HG03342 (cell line): ENCODE data around the gene IBSP.

Experiments used
- ATAC-seq: cut with Tn5 transposase; IDR thresholded peaks from one replicate; pipeline ENCODE4 v1.9.1; 2021; ENCODE audit warnings: mild to moderate bottlenecking, moderate library complexity; ENCODE audit not compliant: unreplicated experiment

IBSP gene

DNA sequence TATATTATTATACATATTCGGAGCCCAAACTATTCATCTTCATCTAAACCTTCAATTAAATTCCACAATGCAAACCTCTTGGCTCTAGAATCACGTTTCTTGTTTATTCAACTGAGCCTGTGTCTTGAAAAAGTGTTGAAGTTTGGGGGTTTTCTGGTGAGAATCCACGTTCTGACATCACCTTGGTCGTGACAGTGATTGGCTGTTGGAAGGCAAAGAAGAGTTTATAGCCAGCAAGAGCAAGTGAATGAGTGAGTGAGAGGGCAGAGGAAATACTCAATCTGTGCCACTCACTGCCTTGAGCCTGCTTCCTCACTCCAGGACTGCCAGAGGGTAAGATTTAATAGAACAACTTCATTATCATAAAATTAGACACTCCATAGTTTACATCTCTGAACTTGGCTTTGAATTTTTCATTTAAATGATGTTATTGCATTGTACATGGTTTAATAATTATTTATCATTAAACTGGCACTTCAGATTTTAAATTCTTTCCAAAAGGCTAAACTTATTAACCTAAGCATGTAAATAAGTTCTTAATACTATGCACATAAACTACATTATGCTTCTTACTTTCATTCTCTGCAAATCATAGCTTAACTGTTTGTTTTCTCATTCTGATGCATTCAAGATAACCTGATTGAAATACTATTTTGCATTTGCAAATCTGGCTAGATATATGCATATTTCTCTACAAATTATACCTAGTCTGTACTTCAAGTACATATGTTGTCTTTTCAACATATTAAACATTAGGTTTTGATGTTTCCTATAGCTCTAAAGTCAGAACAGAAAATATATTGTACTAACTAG, at the start of gene IBSP:
Gene IBSP (plus strand): TSS at position 254 of the 813 bp plus-strand sequence. CDS start 2,808 bp downstream, outside the sequence.
- ATAC-seq, result no peak

GRCh38 chr4:87749883-87750282, 49.5 kb upstream of the IBSP start:
- ATAC-seq, result no peak

DNA sequence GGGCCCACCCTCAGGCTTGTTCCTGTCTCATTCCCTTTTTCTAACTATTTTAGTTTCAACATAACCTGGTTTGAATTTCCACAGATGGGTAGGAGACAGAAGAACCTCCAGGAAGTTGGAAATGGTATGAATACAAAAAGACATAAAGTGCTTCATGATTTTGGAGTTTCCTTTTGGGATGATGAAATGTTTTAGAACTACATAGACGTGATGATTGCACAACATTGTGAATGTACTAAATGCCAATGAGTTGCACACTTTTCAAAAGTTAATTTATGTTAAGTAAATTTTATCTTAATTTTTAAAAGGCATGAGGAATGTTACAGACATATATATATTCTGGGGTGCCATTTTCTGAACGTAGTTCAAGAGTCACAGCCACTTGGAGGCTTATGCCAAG, 41.1 kb upstream of the IBSP start:
- no peak for ATAC-seq

DNA sequence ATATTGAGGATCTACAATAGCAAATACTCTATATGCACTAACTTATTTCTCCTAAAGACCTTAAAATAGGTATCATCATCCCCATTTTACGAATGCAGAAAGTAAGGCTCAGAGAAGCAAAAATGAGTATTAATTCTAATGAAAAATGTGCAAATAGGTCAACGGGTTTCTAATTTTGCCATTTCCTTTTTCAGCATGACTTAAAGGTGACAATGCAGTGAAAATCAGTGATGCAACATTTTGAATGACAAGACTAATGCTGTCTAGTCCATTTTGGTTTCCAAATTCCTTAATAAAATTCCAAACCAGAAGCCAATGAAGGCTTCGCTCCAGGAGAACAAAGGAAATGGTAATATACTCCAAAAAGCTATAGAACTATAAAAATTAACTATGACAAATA, 37.0 kb upstream of the IBSP start:
- ATAC-seq, result no peak

- ATAC-seq, result no peak
Measured at GRCh38 chr4:87781569-87781968, 17.8 kb upstream of the IBSP start.

- ATAC-seq, result no peak
Measured at GRCh38 chr4:87783781-87784180, 15.6 kb upstream of the IBSP start.

DNA sequence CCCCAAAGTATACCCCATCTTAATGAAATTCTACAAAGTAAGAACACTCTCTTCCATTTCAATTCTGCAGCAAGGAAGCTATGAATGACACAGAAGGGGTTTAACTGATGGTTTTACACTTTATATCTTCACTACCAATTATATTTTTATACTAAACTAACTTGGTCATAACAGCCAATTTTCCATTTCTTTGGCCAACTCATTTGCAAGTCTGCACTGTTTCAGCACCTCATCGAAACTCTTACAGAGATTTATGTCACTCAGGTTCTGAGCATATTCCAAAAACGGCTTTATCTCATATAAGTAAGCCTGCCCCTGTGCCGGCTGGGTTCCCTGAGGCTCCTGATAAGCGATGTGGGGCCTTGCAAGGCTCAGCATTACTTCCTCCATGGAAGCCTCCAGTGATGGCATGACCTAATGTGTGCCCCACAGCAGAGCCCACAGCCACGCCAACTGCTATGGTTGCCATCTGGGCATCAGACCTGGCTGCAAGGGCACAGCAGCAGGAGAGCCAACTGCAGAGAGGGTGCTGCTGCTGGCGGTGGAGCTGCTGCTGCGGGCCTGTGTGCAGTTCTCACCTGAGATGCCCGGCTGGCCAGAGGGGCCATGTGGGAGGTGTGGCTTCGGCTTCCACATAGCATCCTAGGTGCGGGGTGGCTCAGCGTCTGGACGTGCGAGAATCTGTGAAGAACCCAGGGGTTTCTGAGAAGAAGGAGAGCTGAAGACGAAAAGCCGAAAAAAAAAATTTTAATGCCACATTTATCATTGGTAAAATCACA, 13.4 kb upstream of the IBSP start:
- no peak for ATAC-seq

DNA sequence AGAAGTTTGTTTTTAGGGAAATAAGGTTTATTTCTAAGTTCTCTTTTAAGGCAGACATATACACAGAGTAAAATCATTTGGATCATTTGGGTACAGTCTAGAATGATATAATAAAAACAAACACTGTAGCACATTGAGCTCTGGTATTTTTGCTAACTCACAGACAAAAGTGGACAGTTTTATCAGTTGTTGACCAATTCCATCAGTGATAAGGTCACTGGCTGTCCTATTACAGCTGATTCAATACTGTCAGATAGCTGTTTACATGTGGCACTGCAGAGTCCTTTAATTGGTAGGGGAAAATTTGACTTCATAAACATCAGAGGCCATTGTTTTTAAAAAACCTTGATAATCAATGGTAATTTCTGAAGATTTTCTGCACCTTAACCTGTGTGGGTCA, 3.5 kb downstream of the IBSP start:
- no peak for ATAC-seq

DNA sequence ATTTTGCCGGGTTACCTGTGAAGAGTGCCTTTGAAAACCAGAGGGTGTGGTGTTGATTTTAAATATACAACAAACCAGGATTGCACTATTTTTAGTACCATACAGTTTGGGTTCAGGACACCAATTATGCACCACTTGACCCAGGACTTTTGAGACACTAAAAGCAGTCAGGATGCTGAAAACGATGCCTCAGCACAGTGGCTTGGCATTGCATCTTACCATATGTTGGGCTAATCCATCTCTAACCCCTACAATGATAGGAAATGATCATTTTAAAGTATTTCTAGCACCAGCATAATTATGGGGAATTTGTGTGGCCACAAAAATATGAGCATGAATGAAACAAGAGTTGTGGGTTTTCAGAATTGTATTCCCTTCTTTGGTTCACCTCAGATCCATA, 4.1 kb downstream of the IBSP start:
- ATAC-seq, result no peak

DNA sequence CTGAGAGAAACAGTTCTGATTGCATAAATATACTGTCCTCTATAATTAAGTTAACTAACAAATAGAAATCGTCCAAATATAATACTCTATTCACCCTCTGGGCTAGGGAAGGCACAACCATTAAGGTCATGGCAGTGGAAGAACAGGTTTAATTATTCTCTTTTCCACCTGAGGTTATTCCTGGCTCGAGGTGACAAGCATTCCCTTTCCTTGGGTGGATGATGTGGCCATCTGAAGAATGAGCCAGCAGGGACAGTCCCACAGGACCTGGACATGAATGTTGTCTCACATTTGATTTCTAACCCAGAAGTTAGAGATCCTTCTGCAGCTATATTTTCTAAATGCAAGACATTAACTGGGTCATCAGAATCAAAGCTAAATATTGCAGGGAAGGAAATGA, 5.5 kb downstream of the IBSP start:
- no peak for ATAC-seq

- no peak for ATAC-seq
Measured at GRCh38 chr4:87805971-87806370, 6.6 kb downstream of the IBSP start.

DNA sequence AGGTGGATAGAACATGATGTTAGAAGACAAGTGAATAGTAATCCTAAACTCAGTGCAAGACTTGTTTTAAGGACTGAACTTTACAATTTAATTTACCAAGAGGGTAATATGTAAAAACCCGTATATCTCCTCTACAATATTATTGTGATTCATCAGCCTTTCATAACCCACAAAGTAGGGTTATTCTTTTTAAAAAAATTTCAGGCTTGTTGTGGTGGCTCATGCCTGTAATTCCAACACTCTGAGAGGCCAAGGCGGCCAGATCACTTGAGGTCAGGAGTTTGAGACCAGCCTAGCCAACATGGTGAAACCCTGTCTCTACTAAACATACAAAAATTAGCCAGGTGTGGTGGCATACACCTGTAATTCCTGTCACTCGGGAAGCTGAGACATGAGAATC, 7.2 kb downstream of the IBSP start:
- no peak for ATAC-seq

DNA sequence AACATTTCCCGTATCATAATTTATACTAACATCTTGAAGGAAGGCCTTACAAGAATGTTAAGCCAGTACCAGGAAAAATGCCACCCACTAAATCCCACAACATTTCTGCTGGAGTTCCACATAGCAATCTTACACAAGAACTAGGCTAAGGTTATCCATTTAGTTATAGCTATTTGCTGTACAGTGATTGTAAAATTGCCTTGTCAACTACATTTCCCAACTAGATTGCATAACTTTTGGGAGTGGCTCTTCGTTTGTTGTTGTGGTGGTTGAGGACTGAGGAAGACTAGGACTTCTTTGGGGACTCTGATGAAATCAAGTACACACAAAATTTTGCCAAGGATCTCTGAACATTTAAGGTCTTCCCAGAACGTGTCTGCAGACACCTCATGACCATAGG, 8.0 kb downstream of the IBSP start:
- no peak for ATAC-seq

DNA sequence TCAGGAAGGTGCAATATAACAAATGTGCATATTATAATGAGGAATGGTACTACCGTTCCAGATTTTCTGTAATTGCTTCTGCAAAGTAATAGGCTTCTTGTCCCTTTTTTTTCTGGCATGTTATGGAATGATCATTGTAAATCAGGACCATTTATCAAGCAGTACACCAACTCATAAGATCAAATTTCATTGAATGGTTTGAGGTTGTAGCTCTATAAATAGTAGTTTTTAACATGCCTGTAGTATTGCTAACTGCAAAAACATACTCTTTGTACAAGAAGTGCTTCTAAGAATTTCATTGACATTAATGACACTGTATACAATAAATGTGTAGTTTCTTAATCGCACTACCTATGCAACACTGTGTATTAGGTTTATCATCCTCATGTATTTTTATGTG, 12.6 kb downstream of the IBSP start:
- ATAC-seq, result no peak

DNA sequence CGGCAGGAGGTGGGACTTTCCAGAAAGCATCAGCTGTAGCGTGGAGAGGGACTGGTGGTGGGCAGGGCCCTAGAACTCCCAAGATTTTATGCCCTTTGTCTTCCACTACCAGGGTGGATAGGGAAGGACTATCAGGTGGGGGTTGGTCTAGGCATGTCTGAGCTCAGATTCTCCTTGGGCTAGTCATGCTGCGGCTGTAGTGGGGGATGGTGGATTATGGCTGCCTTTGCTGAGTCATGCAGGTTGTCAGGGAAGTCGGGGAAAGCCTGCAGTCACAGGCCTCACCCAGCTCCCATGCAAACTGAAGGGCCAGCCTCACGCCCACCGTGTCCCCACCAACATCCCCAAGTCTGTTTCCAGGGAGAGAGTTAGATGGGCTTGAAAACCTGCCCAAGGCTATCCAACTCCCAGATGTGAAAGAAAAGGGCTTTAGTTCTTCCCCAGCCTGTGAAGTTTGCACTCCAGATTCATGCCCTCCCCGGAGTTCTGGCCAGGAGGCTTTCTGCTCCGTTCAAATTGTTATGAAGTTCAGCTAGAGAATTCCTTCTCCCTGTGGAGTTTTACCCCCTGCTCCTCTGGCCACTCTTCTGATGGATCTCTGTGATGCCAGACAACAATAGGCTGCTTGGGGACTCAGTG, 20.0 kb downstream of the IBSP start:
- no peak for ATAC-seq

DNA sequence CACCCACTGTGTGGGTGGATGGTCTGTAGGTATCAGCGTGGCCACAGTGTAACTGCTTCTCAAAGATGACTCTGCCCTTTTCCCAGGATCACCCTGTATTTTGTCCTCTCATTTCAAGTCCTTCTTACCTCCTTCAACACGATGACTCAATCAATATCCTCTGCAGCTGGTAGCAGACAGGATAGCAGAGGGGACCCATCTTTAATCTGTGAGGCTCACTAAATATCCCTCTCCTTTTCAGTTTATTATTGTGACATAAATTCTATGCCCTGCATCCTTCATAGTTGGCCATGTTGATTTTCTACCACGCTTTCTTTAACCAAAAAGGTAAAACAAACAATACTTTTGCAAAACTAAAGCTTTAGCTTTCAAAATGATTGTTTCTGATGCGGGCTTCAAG, 23.8 kb downstream of the IBSP start:
- ATAC-seq, result no peak

- ATAC-seq, result no peak
Measured at GRCh38 chr4:87823724-87824123, 24.4 kb downstream of the IBSP start.

DNA sequence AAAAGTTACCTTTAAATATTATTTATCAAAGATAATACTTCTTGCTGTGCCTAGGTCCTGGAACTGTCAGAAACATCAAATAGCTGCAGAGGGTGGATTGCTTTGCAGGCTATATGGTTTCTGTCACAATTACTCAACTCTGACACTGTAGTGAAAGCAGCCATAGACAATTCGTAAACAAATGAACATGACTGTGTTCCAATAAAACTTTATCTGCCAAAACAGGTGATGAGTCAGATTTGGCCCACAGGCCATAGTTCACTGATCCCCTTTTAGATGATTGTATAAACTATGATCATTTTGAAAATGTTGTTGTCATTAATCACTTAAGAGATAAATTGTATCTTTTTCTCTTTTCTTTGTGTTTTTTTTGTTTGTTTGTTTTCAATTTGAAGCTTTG, 25.0 kb downstream of the IBSP start:
- ATAC-seq, result no peak

GRCh38 chr4:87832669-87833068, 33.3 kb downstream of the IBSP start, which contains the start of gene MEPE:
MEPE (plus strand) TSS chr4:87832969; CDS start chr4:87834715, 1,746 bp downstream.
- no peak for ATAC-seq

GRCh38 chr4:87834401-87834800, 35.0 kb downstream of the IBSP start:
- ATAC-seq, result no peak

GRCh38 chr4:87835197-87835596, 35.8 kb downstream of the IBSP start:
- ATAC-seq, result no peak

DNA sequence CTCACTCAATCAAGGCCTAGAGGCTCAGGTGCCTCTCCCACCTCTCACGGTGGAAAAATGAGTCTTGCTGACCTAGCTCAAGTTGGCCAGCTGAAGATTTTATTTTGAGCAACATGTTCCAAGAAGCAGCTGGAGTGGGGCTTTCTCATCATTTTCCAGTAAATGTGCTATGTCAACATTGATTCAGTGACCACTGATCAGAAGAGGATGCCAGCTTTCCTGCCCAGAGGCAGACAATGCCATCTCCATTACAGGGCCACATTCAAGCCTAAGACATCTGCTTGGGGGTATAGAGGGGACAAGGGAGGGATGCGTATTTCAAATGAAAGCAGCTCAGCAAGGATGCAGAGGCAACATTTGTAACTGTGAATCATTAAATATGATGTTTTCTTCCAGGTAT, 36.4 kb downstream of the IBSP start:
- no peak for ATAC-seq
